Gastroesophageal sphincter (tissue), 3 donors: ENCODE measurements around the gene PTPRD.

ENCODE experiments used
- CTCF ChIP-seq, 4 experiments: fragments of 200-600 bp in 2 of 4; fragments of 450-650 bp in 2 of 4; sonication (generic) in 1 of 4; IDR thresholded peaks; one replicate each; pipeline ENCODE4 v1.5.1; 2017 to 2019; ENCODE audit warnings: antibody characterized with exemption in 4 of 4, mild to moderate bottlenecking in 2 of 4, moderate library complexity in 2 of 4
- EP300 ChIP-seq: sonication (generic); formaldehyde crosslinking; IDR thresholded peaks from one replicate; pipeline ENCODE4 v1.6.1; 2017; ENCODE audit warnings: antibody characterized with exemption, mild to moderate bottlenecking
- POLR2A ChIP-seq, 2 donors: fragments of 450-650 bp; IDR thresholded peaks; one replicate each; pipeline ENCODE4 v1.6.1; 2017; ENCODE audit warnings: antibody characterized with exemption in 2 of 2, mild to moderate bottlenecking in 2 of 2, moderate library complexity in 1 of 2
- POLR2AphosphoS5 ChIP-seq: sonication (generic); formaldehyde crosslinking; IDR thresholded peaks from one replicate; pipeline ENCODE4 v1.6.1; 2017; ENCODE audit warnings: antibody characterized with exemption

DNA sequence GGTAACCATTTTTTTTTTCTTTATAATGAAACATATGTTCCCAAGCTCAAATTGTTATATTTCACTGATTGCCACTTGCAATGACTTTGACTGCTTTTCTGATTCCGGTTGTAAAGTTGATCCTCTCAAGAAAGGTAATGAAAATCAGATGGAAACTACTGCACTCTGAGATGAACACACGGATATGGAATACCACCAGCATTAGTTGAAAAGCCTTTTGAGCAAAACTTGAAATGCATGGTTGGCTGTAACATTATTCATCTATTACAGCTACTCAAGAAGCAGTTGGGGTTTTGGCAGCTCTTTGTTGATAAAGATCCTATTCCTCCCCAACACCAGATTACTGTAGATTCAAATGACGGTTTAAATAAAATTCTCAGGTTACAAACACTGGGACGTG, 2221.7 kb downstream of the PTPRD start:
- TF ChIP-seq CTCF (IDR thresholded peaks at IDR 0.05) (no peak), POLR2AphosphoS5 (no peak), EP300 (no peak), POLR2A (IDR thresholded peaks at IDR 0.05) (no peak)
